ENCODE results near the gene MCU. TPM values are rescaled to one million over a fixed set of nuclear protein-coding genes. Genes with fewer than 3 reads are reported as not detected.

MCU gene
- total and polyA plus RNA-seq, 10 of the 15 experiments (the other 5 are each of a cell fraction or from before 2014, with no cell fraction given): 5.1 to 49.1 (median 17.9) TPM

GRCh38 chr10:72801263-72801868 lies 109.4 kb downstream of the MCU start:
- no peak overlapping the region for H3K4me3 ChIP-seq
- no TSS peak for BruUV-seq (replicated peaks)
- H3K4me2 ChIP-seq (ENCODE audit: control insufficient read depth, insufficient read depth): no peak overlapping the region
- intact Hi-C loops (cut with micrococcal nuclease; ENCODE audit: unreplicated experiment): no loop called here
- H2AFZ ChIP-seq (ENCODE audit: control insufficient read depth, low read depth, low read length): no peak overlapping the region
- FAIRE-seq (no peak), ATAC-seq (no peak), DNase-seq (ENCODE audit: low read depth, low spot score) (no peak)
- in situ Hi-C loops (cut with MboI): no loop called here
- H3K79me2 ChIP-seq (ENCODE audit: control insufficient read depth, insufficient read depth, low read length): no peaks in the 10 kb centered on the region
- H3K27ac ChIP-seq (ENCODE audit: control insufficient read depth, insufficient read depth): no peak overlapping the region
- no peaks in the 10 kb centered on the region for H3K27me3 ChIP-seq (replicated peaks in 1 of 2; ENCODE audit: control insufficient read depth in 2 of 2, insufficient read depth in 2 of 2, low read length in 1 of 2)
- SMC1A ChIA-PET (ENCODE audit: uncharacterized antibody, unreplicated experiment): no interaction called here
- no peaks in the 10 kb centered on the region; the same call in 2 of the 3 replicates for H3K9me3 ChIP-seq (replicated peaks; ENCODE audit: control insufficient read depth, insufficient read depth, low read length)
- RAD21 ChIA-PET (ENCODE audit: unreplicated experiment): interaction anchor here (0.7 kb wide), 1 partner anchor 115 kb away, joined by 3 read pairs; no protein-coding TSS in a partner anchor
- H3K9ac ChIP-seq (ENCODE audit: control insufficient read depth, insufficient read depth, low read length): no peak overlapping the region
- no peaks in the 10 kb centered on the region for H4K20me1 ChIP-seq (ENCODE audit: control insufficient read depth, insufficient read depth)
- no peaks in the 10 kb centered on the region for H3K4me1 ChIP-seq (ENCODE audit: control insufficient read depth, insufficient read depth, low read length)
- WGBS (ENCODE audit: insufficient coverage, insufficient replicate concordance, low lambda C conversion rate, missing lambda C conversion rate): 100% methylated on average over 3 of the region's 5 CpGs
- TF ChIP-seq NFXL1 (IDR thresholded peaks at IDR 0.05; ENCODE audit: borderline replicate concordance) (no peak), TBL1XR1 (IDR thresholded peaks at IDR 0.05; ENCODE audit: low read depth, low read length) (no peak)
- no peaks in the 10 kb centered on the region for H3K36me3 ChIP-seq (ENCODE audit: control insufficient read depth in 2 of 2, insufficient read depth in 2 of 2, low read length in 1 of 2)
- CTCF ChIA-PET: no interaction called here
- POLR2A ChIA-PET: interaction anchor here (0.6 to 0.7 kb wide), 2 partner anchors 116 to 317 kb away, joined by 3 read pairs; no protein-coding TSS in a partner anchor

- DNase-seq (ENCODE audit: low read depth, low spot score) (no peak), ATAC-seq (no peak), FAIRE-seq (no peak)
- Histone ChIP-seq H3K4me2 (ENCODE audit: control insufficient read depth, insufficient read depth) (no peak overlapping the region), H3K9ac (ENCODE audit: control insufficient read depth, insufficient read depth, low read length) (no peak overlapping the region), H3K36me3 (ENCODE audit: control insufficient read depth in 2 of 2, insufficient read depth in 2 of 2, low read length in 1 of 2) (no peaks in the 10 kb centered on the region), H3K27ac (ENCODE audit: control insufficient read depth, insufficient read depth) (no peak overlapping the region), H3K79me2 (ENCODE audit: control insufficient read depth, insufficient read depth, low read length) (no peaks in the 10 kb centered on the region), H3K4me1 (ENCODE audit: control insufficient read depth, insufficient read depth, low read length) (no peaks in the 10 kb centered on the region), H2AFZ (ENCODE audit: control insufficient read depth, low read depth, low read length) (no peak overlapping the region), H3K27me3 (replicated peaks in 1 of 2; ENCODE audit: control insufficient read depth in 2 of 2, insufficient read depth in 2 of 2, low read length in 1 of 2) (no peaks in the 10 kb centered on the region), H4K20me1 (ENCODE audit: control insufficient read depth, insufficient read depth) (no peaks in the 10 kb centered on the region), H3K9me3 (replicated peaks; ENCODE audit: control insufficient read depth, insufficient read depth, low read length) (no peaks in the 10 kb centered on the region; the same call in 1 of the 3 replicates), H3K4me3 (no peak overlapping the region)
- intact Hi-C loops (cut with micrococcal nuclease; ENCODE audit: unreplicated experiment) (no loop called here), in situ Hi-C loops (cut with MboI) (no loop called here)
- ChIA-PET POLR2A (interaction anchor here (1.2 kb wide), 1 partner anchor 19 kb away, joined by 3 read pairs; no protein-coding TSS in a partner anchor), SMC1A (ENCODE audit: uncharacterized antibody, unreplicated experiment) (interaction anchor here (0.6 kb wide), 2 partner anchors 13 to 29 kb away, joined by 3 read pairs; no protein-coding TSS in a partner anchor), RAD21 (ENCODE audit: unreplicated experiment) (no interaction called here), CTCF (interaction anchor here (0.6 to 1.0 kb wide), 2 partner anchors 13 to 463 kb away, joined by 3 to 4 read pairs; no protein-coding TSS in a partner anchor)
- no TSS peak for BruUV-seq (replicated peaks)
- WGBS (ENCODE audit: insufficient coverage, insufficient replicate concordance, low lambda C conversion rate, missing lambda C conversion rate): 100% methylated on average over 2 of the region's 2 CpGs
- TF ChIP-seq POLR2AphosphoS5 (IDR thresholded peaks at IDR 0.05; ENCODE audit: low read length): no peak
- TF ChIP-seq ZSCAN29 (IDR thresholded peaks at IDR 0.05): no peak
- TF ChIP-seq MTA3 (IDR thresholded peaks at IDR 0.05; ENCODE audit: borderline replicate concordance, low read length): no peak
- no peak for TF ChIP-seq RAD21 (IDR thresholded peaks at IDR 0.05; ENCODE audit: insufficient read depth, low read depth, low read length)
- no peak for TF ChIP-seq E4F1 (IDR thresholded peaks at IDR 0.05; ENCODE audit: borderline replicate concordance, partially characterized antibody)
- TF ChIP-seq TCF7 (IDR thresholded peaks at IDR 0.05; ENCODE audit: borderline replicate concordance): no peak
- no peak for TF ChIP-seq ZNF384 (IDR thresholded peaks at IDR 0.05; ENCODE audit: borderline replicate concordance, low read depth, low read length)
- TF ChIP-seq PAX8 (IDR thresholded peaks at IDR 0.05): no peak
Observed at GRCh38 chr10:72802332-72802731, 110.4 kb downstream of the MCU start.

All from GM12878 (cell line).